Measurements from ENCODE around the gene DCAKD. TPM values are rescaled to one million over a fixed set of nuclear protein-coding genes. Genes with fewer than 3 reads are reported as not detected.

DCAKD gene
- total and polyA plus RNA-seq, 2 donors (not counting 3 experiments of a cell fraction or from before 2014, with no cell fraction given), result 30.8 to 36.5 TPM

- Histone ChIP-seq H3K79me2 (ENCODE audit: control insufficient read depth, insufficient read depth, low read length) (no peaks in the 10 kb centered on the region), H4K20me1 (replicated peaks; ENCODE audit: control insufficient read depth, extremely low read depth, insufficient read depth, low read length) (no peaks in the 10 kb centered on the region), H3K27ac (ENCODE audit: insufficient read depth, low read depth, low read length) (no peak overlapping the region), H3K9me1 (replicated peaks; ENCODE audit: control insufficient read depth, extremely low read depth, insufficient read depth, low read length) (no peaks in the 10 kb centered on the region), H3K27me3 (ENCODE audit: control insufficient read depth in 2 of 2, insufficient read depth in 2 of 2, low read length in 2 of 2) (peaks cover 10 to 16% of the 10 kb centered on the region in 2 experiments), H3K4me1 (ENCODE audit: control insufficient read depth, extremely low read depth, insufficient read depth, low read length) (no peaks in the 10 kb centered on the region), H3K4me3 (replicated peaks in 1 of 3; ENCODE audit: insufficient read depth in 1 of 3, low read depth in 1 of 3, low read length in 3 of 3) (no peak overlapping the region), H3K36me3 (ENCODE audit: control insufficient read depth in 2 of 2, extremely low read depth in 1 of 2, insufficient read depth in 2 of 2, low read length in 2 of 2) (no peaks in the 10 kb centered on the region), H3K4me2 (ENCODE audit: insufficient read depth, low read length) (no peak overlapping the region), H3K9me3 (replicated peaks; ENCODE audit: control insufficient read depth, insufficient read depth, low read length) (no peaks in the 10 kb centered on the region), H3K9ac (replicated peaks; ENCODE audit: extremely low read depth, insufficient read depth, low read length) (no peak overlapping the region), H2AFZ (ENCODE audit: low read depth, low read length) (no peak overlapping the region)
- dilution Hi-C loops (cut with MboI; ENCODE audit: extremely low pct_ligation_motif_present, low sequenced_read_pairs), result no loop called here
- no TSS peak for BruUV-seq (replicated peaks)
- TF ChIP-seq EZH2 (IDR thresholded peaks at IDR 0.05; ENCODE audit: borderline replicate concordance, low read depth, low read length, severe bottlenecking) (no peak), FOS (IDR thresholded peaks at IDR 0.05; ENCODE audit: borderline replicate concordance, insufficient read depth, low read length) (no peak), GATA2 (IDR thresholded peaks at IDR 0.05; ENCODE audit: insufficient read depth, insufficient read length, low read depth, low read length) (no peak), MYC (IDR thresholded peaks at IDR 0.05; ENCODE audit: low read depth, low read length) (no peak), JUN (IDR thresholded peaks at IDR 0.05; ENCODE audit: borderline replicate concordance, insufficient read depth, insufficient read length, low read depth) (no peak), POLR2A (IDR thresholded peaks at IDR 0.05; ENCODE audit: low read depth, low read length) (no peak), POLR2AphosphoS5 (IDR thresholded peaks at IDR 0.05; ENCODE audit: insufficient read depth, low read depth, low read length) (no peak), MAX (IDR thresholded peaks at IDR 0.05; ENCODE audit: insufficient read depth, insufficient read length) (no peak), CTCF (IDR thresholded peaks at IDR 0.05; ENCODE audit: extremely low read depth in 1 of 2, insufficient read depth in 1 of 2, low read depth in 1 of 2, low read length in 2 of 2) (no peak)
- FAIRE-seq, result no peak
- POLR2A ChIA-PET, result no interaction called here
- intact Hi-C loops (cut with micrococcal nuclease), result no loop called here
- no peak for DNase-seq (ENCODE audit: low read depth, low spot score)
- CTCF ChIA-PET, result interaction anchor here (2.7 kb wide), 1 partner anchor 85 kb away, joined by 12 read pairs; no protein-coding TSS in a partner anchor
These were observed 45.7 kb downstream of the DCAKD start for GRCh38 chr17:45005700-45006099.
